ENCODE data around the gene SLC25A12.

GRCh38 chr2:171814883-171815282 lies 79.2 kb downstream of the SLC25A12 start:
- TF ChIP-seq CTCF (IDR thresholded peaks at IDR 0.05): no peak
- TF ChIP-seq POLR2A (IDR thresholded peaks at IDR 0.05): no peak

Measured in adrenal gland (tissue), 5 donors.